Activated CD4-positive, CD25-positive, alpha-beta regulatory T cell treated with anti-CD3 and anti-CD28 coated beads, Interleukin-2, amount 50 U/mL, for 16 hours (primary cell): Measurements from ENCODE around the gene CARTPT.

ENCODE experiments used
- DNase-seq: peaks from one replicate; pipeline ENCODE4 v3.0.0-alpha.2; 2020; ENCODE audit warnings: low read depth, low spot score

CARTPT gene

GRCh38 chr5:71719063-71719964 is at the start of gene CARTPT:
TSS of gene CARTPT (plus strand) at chr5:71719275. CDS start at chr5:71719294, 19 bp downstream.
- no peak for DNase-seq

- no peak for DNase-seq
These were observed 41.1 kb upstream of the CARTPT start for GRCh38 chr5:71677977-71678376.

- no peak for DNase-seq
These were observed 39.4 kb upstream of the CARTPT start for GRCh38 chr5:71679714-71680113.

- no peak for DNase-seq
These were observed 38.6 kb upstream of the CARTPT start for GRCh38 chr5:71680510-71680909.

- DNase-seq, result no peak
These were observed 37.8 kb upstream of the CARTPT start for GRCh38 chr5:71681296-71681695.

GRCh38 chr5:71684309-71684708 is 34.8 kb upstream of the CARTPT start:
- DNase-seq, result no peak

GRCh38 chr5:71693828-71694427 is 25.1 kb upstream of the CARTPT start:
- DNase-seq, result no peak

- no peak for DNase-seq
These were observed 24.0 kb upstream of the CARTPT start for GRCh38 chr5:71695071-71695470.

- no peak for DNase-seq
These were observed 23.5 kb upstream of the CARTPT start for GRCh38 chr5:71695595-71695994.

- no peak for DNase-seq
These were observed 21.1 kb upstream of the CARTPT start for GRCh38 chr5:71697967-71698366.

- DNase-seq, result no peak
These were observed 19.8 kb upstream of the CARTPT start for GRCh38 chr5:71699233-71699632.

- no peak for DNase-seq
These were observed 19.3 kb upstream of the CARTPT start for GRCh38 chr5:71699751-71700150.

- no peak for DNase-seq
These were observed 18.3 kb upstream of the CARTPT start for GRCh38 chr5:71700803-71701202.

GRCh38 chr5:71701407-71701806 is 17.7 kb upstream of the CARTPT start:
- DNase-seq, result no peak

GRCh38 chr5:71703941-71704340 is 15.1 kb upstream of the CARTPT start:
- no peak for DNase-seq

- DNase-seq, result no peak
These were observed 13.7 kb upstream of the CARTPT start for GRCh38 chr5:71705421-71705820.

- no peak for DNase-seq
These were observed 12.2 kb upstream of the CARTPT start for GRCh38 chr5:71706906-71707305.

GRCh38 chr5:71711610-71712009 is 7.5 kb upstream of the CARTPT start:
- no peak for DNase-seq

GRCh38 chr5:71714911-71715310 is 4.2 kb upstream of the CARTPT start:
- no peak for DNase-seq

GRCh38 chr5:71727978-71728377 is 8.9 kb downstream of the CARTPT start:
- no peak for DNase-seq

GRCh38 chr5:71731015-71731414 is 11.9 kb downstream of the CARTPT start:
- DNase-seq, result no peak

GRCh38 chr5:71732011-71732410 is 12.9 kb downstream of the CARTPT start:
- no peak for DNase-seq

- DNase-seq, result no peak
These were observed 15.1 kb downstream of the CARTPT start for GRCh38 chr5:71734141-71734540.
